Fibroblast of lung (primary cell): ENCODE results near the gene THSD7A. TPM values are rescaled to one million over a fixed set of nuclear protein-coding genes. Genes with fewer than 3 reads are reported as not detected.

Experiments used
- DNase-seq, 2 donors: peaks; one replicate each; pipeline versions ENCODE4 v3.0.0 to v3.0.0-alpha.2; 2010; ENCODE audit warnings: low read depth in 2 of 2
- H2AFZ ChIP-seq: 2 replicates; pipeline ENCODE4 v1.5.1; 2012; ENCODE audit warnings: low read length, control low read depth, inconsistent platforms
- H3K27ac ChIP-seq: 2 replicates; pipeline ENCODE4 v1.5.1; 2011; ENCODE audit warnings: low read length, control low read depth; ENCODE audit not compliant: insufficient read depth
- H3K27me3 ChIP-seq: 2 replicates; pipeline ENCODE4 v1.5.1; 2011; ENCODE audit warnings: mild to moderate bottlenecking, low read length; ENCODE audit not compliant: control insufficient read depth, insufficient read depth
- H3K36me3 ChIP-seq: 2 replicates; pipeline ENCODE4 v1.5.1; 2011; ENCODE audit warnings: low read length; ENCODE audit not compliant: control insufficient read depth, insufficient read depth
- H3K4me1 ChIP-seq: 2 replicates; pipeline ENCODE4 v1.5.1; 2011; ENCODE audit warnings: low read length; ENCODE audit not compliant: control insufficient read depth, insufficient read depth; ENCODE audit errors: extremely low read depth
- H3K4me2 ChIP-seq: 2 replicates; pipeline ENCODE4 v1.5.1; 2011; ENCODE audit warnings: low read length, control low read depth; ENCODE audit not compliant: insufficient read depth; ENCODE audit errors: extremely low read depth
- H3K4me3 ChIP-seq, 4 experiments: fragments of 200-600 bp in 1 of 4; sonication (generic) in 1 of 4; replicated peaks in 1 of 4; 2 replicates each; pipeline ENCODE4 v1.5.1; 2011 to 2016; ENCODE audit warnings: low read length in 4 of 4, low read depth in 3 of 4, mild to moderate bottlenecking in 3 of 4, control low read depth in 2 of 4, inconsistent platforms in 1 of 4, mixed read lengths in 1 of 4; ENCODE audit not compliant: insufficient read depth in 1 of 4; ENCODE audit errors: control extremely low read depth in 1 of 4
- H3K79me2 ChIP-seq: 2 replicates; pipeline ENCODE4 v1.5.1; 2012; ENCODE audit warnings: mild to moderate bottlenecking, low read length, inconsistent platforms; ENCODE audit not compliant: control insufficient read depth, insufficient read depth
- H3K9ac ChIP-seq: 2 replicates; pipeline ENCODE4 v1.5.1; 2011; ENCODE audit warnings: mild to moderate bottlenecking, low read length, control low read depth; ENCODE audit not compliant: insufficient read depth
- H3K9me3 ChIP-seq: 2 replicates; pipeline ENCODE4 v1.5.1; 2012; ENCODE audit warnings: low read depth, low read length; ENCODE audit not compliant: control insufficient read depth, insufficient read depth
- H4K20me1 ChIP-seq: 2 replicates; pipeline ENCODE4 v1.5.1; 2011; ENCODE audit warnings: low read length; ENCODE audit not compliant: control insufficient read depth, insufficient read depth; ENCODE audit errors: extremely low read depth
- EZH2 ChIP-seq: IDR thresholded peaks from 2 replicates; pipeline ENCODE4 v1.5.1; 2012; ENCODE audit warnings: low read length, control low read depth, mild to moderate bottlenecking; ENCODE audit errors: missing control alignments
- polyA plus RNA-seq, 2 donors: library from polyadenylated mRNA; depleted of rRNA in 1 of 2; stranded (reverse) in 1 of 2; unstranded in 1 of 2; fragments of >200 nt; gene quantifications; 2 replicates each; pipeline ENCODE4 v1.2.1, GENCODE V29; 2011 to 2012; ENCODE audit warnings: missing spikeins in 1 of 2
- total RNA-seq: library from RNA; depleted of rRNA; stranded (reverse); fragments of >200 nt; gene quantifications from 2 replicates; pipeline ENCODE4 v1.2.1, GENCODE V29; 2014
- TF ChIP-seq, protein P1 (sequence below), 2 donors: IDR thresholded peaks in 1 of 2; conservative IDR thresholded peaks in 1 of 2; 1 replicate in 1 of 2; 2 replicates in 1 of 2; pipeline ENCODE4 v1.5.1; 2011 to 2012; ENCODE audit warnings: low read length in 2 of 2, control low read depth in 1 of 2, inconsistent platforms in 1 of 2, low read depth in 1 of 2, mild to moderate bottlenecking in 1 of 2

THSD7A gene
- total and polyA plus RNA-seq, 2 donors (not counting 1 experiment from before 2014, with no cell fraction given), result 0.02 to 0.83 TPM

DNA sequence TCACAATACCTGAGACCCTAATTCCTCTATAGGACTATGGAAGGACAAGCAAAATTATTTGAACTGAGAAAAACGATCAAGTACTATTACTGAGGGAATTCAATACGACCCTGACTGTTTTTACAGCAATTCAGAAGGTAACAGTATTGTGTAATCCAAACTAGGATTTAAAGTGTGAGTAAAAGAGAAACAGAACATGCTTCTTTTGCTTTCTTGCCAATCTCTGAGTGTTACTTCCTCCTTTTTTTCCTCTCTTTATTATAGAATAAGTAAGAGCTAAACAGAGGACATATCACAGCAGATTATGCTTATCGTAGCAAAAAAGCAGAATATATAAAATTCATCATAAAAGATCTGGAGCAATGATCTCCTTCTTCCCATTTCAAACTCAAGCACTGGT lies 292.1 kb downstream of the THSD7A start:
- Histone ChIP-seq H3K36me3 (no peaks in the 10 kb centered on the region), H4K20me1 (no peaks in the 10 kb centered on the region), H3K4me3 (no peak overlapping the region), H2AFZ (no peak overlapping the region), H3K27ac (no peak overlapping the region), H3K79me2 (no peaks in the 10 kb centered on the region), H3K4me1 (no peaks in the 10 kb centered on the region), H3K4me2 (no peak overlapping the region), H3K9ac (no peak overlapping the region), H3K9me3 (no peaks in the 10 kb centered on the region), H3K27me3 (no peaks in the 10 kb centered on the region)
- TF ChIP-seq, protein P1, sequence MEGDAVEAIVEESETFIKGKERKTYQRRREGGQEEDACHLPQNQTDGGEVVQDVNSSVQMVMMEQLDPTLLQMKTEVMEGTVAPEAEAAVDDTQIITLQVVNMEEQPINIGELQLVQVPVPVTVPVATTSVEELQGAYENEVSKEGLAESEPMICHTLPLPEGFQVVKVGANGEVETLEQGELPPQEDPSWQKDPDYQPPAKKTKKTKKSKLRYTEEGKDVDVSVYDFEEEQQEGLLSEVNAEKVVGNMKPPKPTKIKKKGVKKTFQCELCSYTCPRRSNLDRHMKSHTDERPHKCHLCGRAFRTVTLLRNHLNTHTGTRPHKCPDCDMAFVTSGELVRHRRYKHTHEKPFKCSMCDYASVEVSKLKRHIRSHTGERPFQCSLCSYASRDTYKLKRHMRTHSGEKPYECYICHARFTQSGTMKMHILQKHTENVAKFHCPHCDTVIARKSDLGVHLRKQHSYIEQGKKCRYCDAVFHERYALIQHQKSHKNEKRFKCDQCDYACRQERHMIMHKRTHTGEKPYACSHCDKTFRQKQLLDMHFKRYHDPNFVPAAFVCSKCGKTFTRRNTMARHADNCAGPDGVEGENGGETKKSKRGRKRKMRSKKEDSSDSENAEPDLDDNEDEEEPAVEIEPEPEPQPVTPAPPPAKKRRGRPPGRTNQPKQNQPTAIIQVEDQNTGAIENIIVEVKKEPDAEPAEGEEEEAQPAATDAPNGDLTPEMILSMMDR (conservative IDR thresholded peaks at IDR 0.05 in 1 of 2, IDR thresholded peaks at IDR 0.05 in 1 of 2; ENCODE audit: low read depth in 1 of 2, low read length in 2 of 2), result no peak
- no peak for TF ChIP-seq EZH2
- peak; percentile 21 to 29 for DNase-seq

DNA sequence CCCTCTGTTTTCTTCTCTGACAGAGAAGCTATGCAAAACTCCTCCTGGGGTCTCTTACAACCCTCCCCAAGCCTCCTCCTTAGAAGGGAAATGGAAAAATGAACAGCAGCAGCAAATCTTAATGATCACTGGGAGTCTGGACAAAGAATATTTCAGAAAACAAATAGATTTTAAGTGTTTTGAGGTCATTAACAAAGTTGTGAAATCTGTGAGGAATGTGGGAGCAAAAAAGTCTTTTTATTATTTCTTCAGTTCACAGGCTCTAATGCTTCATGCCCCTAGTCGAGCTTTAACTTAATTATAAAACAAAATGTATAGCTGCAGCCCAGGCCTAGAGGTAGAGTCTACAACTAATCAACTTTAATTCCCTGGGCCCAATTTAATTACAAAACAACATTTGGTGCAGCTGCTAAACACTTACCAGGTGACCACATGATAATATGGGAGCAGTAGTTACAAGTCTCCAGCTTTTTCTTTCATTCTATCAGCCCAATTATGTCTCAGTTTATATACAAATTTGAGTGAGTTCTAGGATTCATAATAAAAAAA lies 293.2 kb downstream of the THSD7A start:
- Histone ChIP-seq H3K27ac (no peak overlapping the region), H3K4me3 (no peak overlapping the region), H2AFZ (no peak overlapping the region), H3K4me1 (no peaks in the 10 kb centered on the region), H3K79me2 (no peaks in the 10 kb centered on the region), H3K9me3 (no peaks in the 10 kb centered on the region), H3K4me2 (no peak overlapping the region), H3K9ac (no peak overlapping the region), H3K36me3 (no peaks in the 10 kb centered on the region), H4K20me1 (no peaks in the 10 kb centered on the region), H3K27me3 (no peaks in the 10 kb centered on the region)
- no peak for DNase-seq
- TF ChIP-seq, protein P1 (conservative IDR thresholded peaks at IDR 0.05 in 1 of 2, IDR thresholded peaks at IDR 0.05 in 1 of 2; ENCODE audit: low read depth in 1 of 2, low read length in 2 of 2), result no peak
- TF ChIP-seq EZH2, result no peak

DNA sequence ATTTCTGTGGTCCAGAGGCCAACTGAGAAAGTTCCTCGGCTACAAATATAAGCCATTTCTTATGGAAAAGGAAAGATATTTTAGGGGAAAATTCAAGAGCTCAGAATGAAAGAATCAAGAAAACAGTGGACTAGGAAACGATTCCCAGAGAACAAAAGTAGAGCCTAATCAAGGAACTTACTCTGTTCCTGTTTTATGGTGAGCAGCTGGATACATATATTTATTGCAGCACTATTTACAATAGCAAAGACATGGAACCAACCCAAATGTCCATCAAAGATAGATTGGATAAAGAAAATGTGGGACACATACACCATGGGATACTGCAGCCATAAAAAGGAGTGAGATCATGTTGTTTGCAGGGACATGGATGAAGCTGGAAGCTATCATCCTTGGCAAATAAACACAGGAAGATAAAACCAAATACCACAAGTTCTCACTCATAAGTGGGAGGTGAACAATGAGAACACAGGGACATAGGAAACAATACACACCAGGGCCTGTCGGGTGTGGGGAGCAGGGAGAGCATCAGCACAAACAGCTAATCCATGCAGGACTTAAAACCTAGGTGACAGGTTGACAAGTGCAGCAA lies 298.7 kb downstream of the THSD7A start:
- DNase-seq, result no peak
- Histone ChIP-seq H4K20me1 (no peaks in the 10 kb centered on the region), H3K9me3 (no peaks in the 10 kb centered on the region), H3K27me3 (no peaks in the 10 kb centered on the region), H3K4me2 (no peak overlapping the region), H2AFZ (no peak overlapping the region), H3K4me1 (no peaks in the 10 kb centered on the region), H3K9ac (no peak overlapping the region), H3K4me3 (no peak overlapping the region), H3K36me3 (no peaks in the 10 kb centered on the region), H3K79me2 (no peaks in the 10 kb centered on the region), H3K27ac (no peak overlapping the region)
- no peak for TF ChIP-seq EZH2
- TF ChIP-seq, protein P1 (conservative IDR thresholded peaks at IDR 0.05 in 1 of 2, IDR thresholded peaks at IDR 0.05 in 1 of 2; ENCODE audit: low read depth in 1 of 2, low read length in 2 of 2), result no peak
